K562 (cell line): Measurements from ENCODE around the gene B4GALT1. TPM values are rescaled to one million over a fixed set of nuclear protein-coding genes. Genes with fewer than 3 reads are reported as not detected.
A peak's percentile ranks its signal among the peaks of the same experiment; 100 is the strongest.

ENCODE experiments used
- CSDE1 ChIP-seq, 2 experiments: fragments of 450-650 bp; IDR thresholded peaks; 2 replicates each; pipeline ENCODE4 v1.6.1; 2016; ENCODE audit warnings: mild to moderate bottlenecking in 1 of 2
- CTBP1 ChIP-seq: fragments of 450-650 bp; IDR thresholded peaks from 2 replicates; pipeline ENCODE4 v1.6.1; 2016; ENCODE audit warnings: borderline replicate concordance
- ESRRA ChIP-seq: fragments of 450-650 bp; IDR thresholded peaks from 2 replicates; pipeline ENCODE4 v1.6.1; 2014; ENCODE audit warnings: low read depth, mild to moderate bottlenecking, moderate library complexity, borderline replicate concordance
- FOS ChIP-seq: IDR thresholded peaks from 3 replicates; pipeline ENCODE4 v1.6.1; 2011; ENCODE audit not compliant: insufficient read length; ENCODE audit errors: extremely low read depth
- FOSL1 ChIP-seq: fragments of 200-800 bp; sonication (Bioruptor generic); conservative IDR thresholded peaks from 2 replicates; pipeline ENCODE4 v1.6.1; 2016; ENCODE audit warnings: missing genetic modification characterization, missing compliant biosample characterization
- KDM1A ChIP-seq, 2 experiments: fragments of 450-650 bp; IDR thresholded peaks; 2 replicates each; pipeline ENCODE4 v1.6.1; 2016; ENCODE audit warnings: mild to moderate bottlenecking in 2 of 2
- NELFE ChIP-seq: IDR thresholded peaks from 2 replicates; pipeline ENCODE4 v1.6.1; 2011; ENCODE audit warnings: mild to moderate bottlenecking; ENCODE audit not compliant: insufficient read depth, insufficient read length
- NFXL1 ChIP-seq: fragments of 450-650 bp; formaldehyde crosslinking; IDR thresholded peaks from 2 replicates; pipeline ENCODE4 v1.4.0; 2021; ENCODE audit warnings: mild to moderate bottlenecking
- NR2C1 ChIP-seq, 2 experiments: fragments of 450-650 bp; IDR thresholded peaks; 2 replicates each; pipeline ENCODE4 v1.6.1; 2017; ENCODE audit warnings: mild to moderate bottlenecking in 2 of 2, antibody characterized with exemption in 1 of 2, inconsistent platforms in 1 of 2, missing compliant biosample characterization in 1 of 2, missing genetic modification characterization in 1 of 2
- PCBP2 ChIP-seq: fragments of 200-400 bp; formaldehyde crosslinking; IDR thresholded peaks from 2 replicates; pipeline ENCODE4 v1.6.1; 2018; ENCODE audit warnings: low read length, low read depth, mild to moderate bottlenecking, moderate library complexity; ENCODE audit not compliant: poor library complexity, severe bottlenecking
- PRMT5 ChIP-seq: sonication (generic); formaldehyde crosslinking; IDR thresholded peaks from 2 replicates; pipeline ENCODE4 v1.5.0; 2020; ENCODE audit warnings: missing genetic modification reagents
- RBM34 ChIP-seq: fragments of 200-400 bp; formaldehyde crosslinking; IDR thresholded peaks from 2 replicates; pipeline ENCODE4 v1.6.1; 2018; ENCODE audit warnings: low read length, borderline replicate concordance; ENCODE audit not compliant: insufficient read depth
- RFX1 ChIP-seq: fragments of 450-650 bp; IDR thresholded peaks from 2 replicates; pipeline ENCODE4 v1.6.1; 2016; ENCODE audit warnings: mild to moderate bottlenecking, moderate library complexity
- SIX5 ChIP-seq, 2 experiments: IDR thresholded peaks; 2 replicates each; pipeline ENCODE4 v1.6.1; 2011; ENCODE audit warnings: low read length in 2 of 2, borderline replicate concordance in 1 of 2, low read depth in 1 of 2, mild to moderate bottlenecking in 1 of 2, moderate library complexity in 1 of 2; ENCODE audit not compliant: insufficient read depth in 1 of 2
- STAG1 ChIP-seq: sonication (generic); formaldehyde crosslinking; IDR thresholded peaks from 2 replicates; pipeline ENCODE4 v1.5.0; 2020; ENCODE audit warnings: missing genetic modification reagents, borderline replicate concordance
- STAT5A ChIP-seq: IDR thresholded peaks from 2 replicates; pipeline ENCODE4 v1.6.1; 2012; ENCODE audit warnings: low read length, inconsistent platforms, borderline replicate concordance
- TAF9B ChIP-seq: fragments of 450-650 bp; IDR thresholded peaks from 2 replicates; pipeline ENCODE4 v1.6.1; 2018; ENCODE audit warnings: mild to moderate bottlenecking; ENCODE audit not compliant: partially characterized antibody
- THAP12 ChIP-seq: fragments of 250-450 bp; sonication (Bioruptor Pico); IDR thresholded peaks from 2 replicates; pipeline ENCODE4 v1.9.0; 2021; ENCODE audit warnings: mild to moderate bottlenecking, inconsistent platforms
- THRAP3 ChIP-seq: fragments of 450-650 bp; IDR thresholded peaks from 2 replicates; pipeline ENCODE4 v1.6.1; 2016; ENCODE audit warnings: mild to moderate bottlenecking, inconsistent platforms, borderline replicate concordance
- TRIM24 ChIP-seq, 2 experiments: fragments of 450-650 bp; IDR thresholded peaks; 2 replicates each; pipeline ENCODE4 v1.6.1; 2016
- ZFPM2 ChIP-seq: fragments of 250-450 bp; sonication (Bioruptor Pico); IDR thresholded peaks from 2 replicates; pipeline ENCODE4 v1.5.1; 2022; ENCODE audit warnings: mild to moderate bottlenecking
- ZNF133 ChIP-seq: fragments of 250-450 bp; sonication (Bioruptor Pico); IDR thresholded peaks from 2 replicates; pipeline ENCODE4 v1.4.0; 2020; ENCODE audit warnings: mild to moderate bottlenecking
- ZNF780A ChIP-seq: fragments of 250-450 bp; sonication (Bioruptor Pico); IDR thresholded peaks from 2 replicates; pipeline ENCODE4 v1.5.0; 2021; ENCODE audit warnings: mild to moderate bottlenecking
- polyA plus RNA-seq, 8 experiments: library from polyadenylated mRNA; depleted of rRNA in 4 of 8; stranded (reverse) in 5 of 8; unstranded in 3 of 8; fragments of >200 nt; fragmentation: Nextera tagmentation in 2 of 8; fragmentation: Illumina TruSeq in 1 of 8; extraction: Ambion mirVana in 2 of 8; extraction: Trizol in 1 of 8; gene quantifications; 2 replicates each; pipeline versions ENCODE4 v1.2.1 to v1.2.3, GENCODE V29; 2011 to 2014; ENCODE audit warnings: inconsistent platforms in 1 of 8, missing spikeins in 1 of 8
- total RNA-seq, 7 experiments: library from RNA; depleted of rRNA in 6 of 7; stranded (reverse); fragments of >200 nt in 6 of 7; fragmentation: Illumina TruSeq in 2 of 7; extraction: Trizol in 2 of 7; gene quantifications; 2 replicates each; pipeline versions ENCODE4 v1.2.1 to v1.2.3, GENCODE V29; 2011 to 2021; ENCODE audit warnings: low replicate concordance in 1 of 7
- TF ChIP-seq, protein P1 (sequence below): IDR thresholded peaks from 3 replicates; pipeline ENCODE4 v1.6.1; 2011; ENCODE audit warnings: borderline replicate concordance, mild to moderate bottlenecking, moderate library complexity; ENCODE audit not compliant: insufficient read length; ENCODE audit errors: extremely low read depth

Gene B4GALT1
- total and polyA plus RNA-seq, 9 of the 15 experiments (the other 6 are each of a cell fraction or from before 2014, with no cell fraction given), result 4.1 to 26.8 (median 7.1) TPM

DNA sequence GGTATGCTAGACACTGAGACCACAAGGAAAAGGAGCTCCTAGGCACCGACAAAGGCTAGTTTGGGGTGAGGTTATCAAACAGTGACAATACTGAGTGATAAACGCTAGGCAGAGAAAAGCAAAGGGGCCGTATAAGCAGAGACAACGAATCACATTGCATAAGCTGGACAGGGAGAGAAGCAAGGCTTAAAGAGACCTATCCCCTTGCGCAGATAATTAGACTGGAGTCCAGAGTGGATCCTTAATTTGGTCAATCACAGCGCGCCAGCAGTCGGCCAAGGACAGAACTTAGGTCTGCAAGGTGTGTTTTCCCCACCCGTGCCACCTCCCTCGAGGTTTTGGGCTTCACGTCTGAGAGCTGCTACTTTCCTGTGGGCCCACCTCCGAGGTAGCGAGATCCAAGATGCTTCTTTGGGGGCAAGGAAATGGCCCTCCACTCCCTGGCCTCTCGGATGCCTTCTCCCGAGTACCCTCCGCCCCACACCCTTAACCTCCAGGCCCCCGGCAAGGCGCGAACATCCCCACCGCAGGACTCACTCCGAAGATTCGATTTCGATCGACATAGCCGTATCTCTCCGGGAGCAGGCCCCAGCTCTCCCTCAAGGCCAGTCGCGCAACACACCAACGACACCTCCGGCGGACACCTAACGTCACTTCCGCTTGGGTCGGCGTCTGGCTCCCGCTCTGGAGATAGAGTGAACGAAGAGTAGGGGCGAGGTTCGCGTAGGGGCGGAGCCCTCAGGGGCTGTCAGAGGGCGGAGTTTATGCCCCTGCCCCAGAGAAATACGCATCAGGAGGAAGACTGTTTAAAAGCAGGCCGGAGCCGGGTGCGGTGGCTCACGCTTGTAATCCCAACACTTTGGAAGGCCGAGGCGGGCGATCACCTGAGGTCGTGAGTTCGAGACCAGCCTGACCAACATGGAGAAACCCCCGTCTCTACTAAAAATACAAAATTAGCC, 90.8 kb downstream of the B4GALT1 start, which contains the start of gene SMU1 (continued):
- TF ChIP-seq THAP12 (CRISPR knock-in tag) (no peak), PRMT5 (CRISPR knock-in tag) (no peak), THRAP3 (no peak), KDM1A (IDR thresholded peaks at IDR 0.05) (no peak), PCBP2 (no peak), STAT5A (no peak), STAG1 (no peak), NELFE (no peak), NFXL1 (CRISPR knock-in tag) (no peak), ESRRA (0 out of 2 replicates have a peak, but pooled peaks have one; percentile 9), ZNF133 (CRISPR knock-in tag) (no peak), ZFPM2 (CRISPR knock-in tag) (no peak), CSDE1 (IDR thresholded peaks at IDR 0.05) (no peak), RBM34 (no peak), FOS (no peak), TRIM24 (IDR thresholded peaks at IDR 0.05) (peak in 1 of 2 experiments; percentile 58; a peak in 1 of 4 replicates), NR2C1 (IDR thresholded peaks at IDR 0.05) (0 out of 2 replicates have a peak, but pooled peaks have one; percentile 31), NR2C1 (tag; IDR thresholded peaks at IDR 0.05) (no peak), ZNF780A (CRISPR knock-in tag) (no peak), CTBP1 (peak; percentile 30; the same call in 1 of the 2 replicates), TAF9B (peak; percentile 54), FOSL1 (tag) (no peak), RFX1 (no peak), SIX5 (IDR thresholded peaks at IDR 0.05; ENCODE audit: borderline replicate concordance in 1 of 2, insufficient read depth in 1 of 2, low read depth in 1 of 2, low read length in 2 of 2) (peak in 1 of 2 experiments; percentile 30; a peak in 1 of 4 replicates)
- TF ChIP-seq, protein P1, sequence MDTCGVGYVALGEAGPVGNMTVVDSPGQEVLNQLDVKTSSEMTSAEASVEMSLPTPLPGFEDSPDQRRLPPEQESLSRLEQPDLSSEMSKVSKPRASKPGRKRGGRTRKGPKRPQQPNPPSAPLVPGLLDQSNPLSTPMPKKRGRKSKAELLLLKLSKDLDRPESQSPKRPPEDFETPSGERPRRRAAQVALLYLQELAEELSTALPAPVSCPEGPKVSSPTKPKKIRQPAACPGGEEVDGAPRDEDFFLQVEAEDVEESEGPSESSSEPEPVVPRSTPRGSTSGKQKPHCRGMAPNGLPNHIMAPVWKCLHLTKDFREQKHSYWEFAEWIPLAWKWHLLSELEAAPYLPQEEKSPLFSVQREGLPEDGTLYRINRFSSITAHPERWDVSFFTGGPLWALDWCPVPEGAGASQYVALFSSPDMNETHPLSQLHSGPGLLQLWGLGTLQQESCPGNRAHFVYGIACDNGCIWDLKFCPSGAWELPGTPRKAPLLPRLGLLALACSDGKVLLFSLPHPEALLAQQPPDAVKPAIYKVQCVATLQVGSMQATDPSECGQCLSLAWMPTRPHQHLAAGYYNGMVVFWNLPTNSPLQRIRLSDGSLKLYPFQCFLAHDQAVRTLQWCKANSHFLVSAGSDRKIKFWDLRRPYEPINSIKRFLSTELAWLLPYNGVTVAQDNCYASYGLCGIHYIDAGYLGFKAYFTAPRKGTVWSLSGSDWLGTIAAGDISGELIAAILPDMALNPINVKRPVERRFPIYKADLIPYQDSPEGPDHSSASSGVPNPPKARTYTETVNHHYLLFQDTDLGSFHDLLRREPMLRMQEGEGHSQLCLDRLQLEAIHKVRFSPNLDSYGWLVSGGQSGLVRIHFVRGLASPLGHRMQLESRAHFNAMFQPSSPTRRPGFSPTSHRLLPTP, result peak; percentile 79
